HG03135 (cell line): Measurements from ENCODE around the gene DENND1A.
"Not testable (repeated sequence)": the region's sequence is repeated elsewhere in the genome, so short reads cannot be mapped to it uniquely, and the experiment has no call there.

Experiments used
- ATAC-seq: cut with Tn5 transposase; IDR thresholded peaks from one replicate; pipeline ENCODE4 v1.9.1; 2021; ENCODE audit warnings: mild to moderate bottlenecking, moderate library complexity; ENCODE audit not compliant: unreplicated experiment

Gene DENND1A

GRCh38 chr9:123925161-123925560 is 4.8 kb downstream of the DENND1A start:
- ATAC-seq = no peak

- ATAC-seq = no peak
These were observed 5.2 kb downstream of the DENND1A start for GRCh38 chr9:123924727-123925126.

- no peak for ATAC-seq
These were observed 6.0 kb downstream of the DENND1A start for GRCh38 chr9:123923884-123924283.

- no peak for ATAC-seq
These were observed 6.5 kb downstream of the DENND1A start for GRCh38 chr9:123923377-123923776.

- no peak for ATAC-seq
These were observed 7.0 kb downstream of the DENND1A start for GRCh38 chr9:123922911-123923310.

- no peak for ATAC-seq
These were observed 7.5 kb downstream of the DENND1A start for GRCh38 chr9:123922431-123922830.

GRCh38 chr9:123914517-123915196 is 15.3 kb downstream of the DENND1A start:
- ATAC-seq = no peak

- no peak for ATAC-seq
These were observed 17.6 kb downstream of the DENND1A start for GRCh38 chr9:123912167-123912897.

GRCh38 chr9:123911024-123911423 is 18.9 kb downstream of the DENND1A start:
- no peak for ATAC-seq

GRCh38 chr9:123909192-123909591 is 20.7 kb downstream of the DENND1A start:
- not testable (repeated sequence) for ATAC-seq

GRCh38 chr9:123903550-123903949 is 26.4 kb downstream of the DENND1A start:
- ATAC-seq = not testable (repeated sequence)

GRCh38 chr9:123894822-123895221 is 35.1 kb downstream of the DENND1A start:
- ATAC-seq = no peak

GRCh38 chr9:123893831-123894460 is 36.0 kb downstream of the DENND1A start:
- no peak for ATAC-seq

- ATAC-seq = no peak
These were observed 36.8 kb downstream of the DENND1A start for GRCh38 chr9:123893115-123893514.

GRCh38 chr9:123887837-123888236 is 42.1 kb downstream of the DENND1A start:
- ATAC-seq = no peak

GRCh38 chr9:123885834-123886233 is 44.1 kb downstream of the DENND1A start:
- not testable (repeated sequence) for ATAC-seq

- no peak for ATAC-seq
These were observed 46.3 kb downstream of the DENND1A start for GRCh38 chr9:123883634-123884033.

- ATAC-seq = no peak
These were observed 48.3 kb downstream of the DENND1A start for GRCh38 chr9:123881604-123882003.

GRCh38 chr9:123880420-123880819 is 49.5 kb downstream of the DENND1A start:
- ATAC-seq = no peak

GRCh38 chr9:123876750-123877149 is 53.2 kb downstream of the DENND1A start:
- no peak for ATAC-seq

- ATAC-seq = no peak
These were observed 57.2 kb downstream of the DENND1A start for GRCh38 chr9:123872710-123873109.

GRCh38 chr9:123871781-123872180 is 58.1 kb downstream of the DENND1A start:
- ATAC-seq = no peak
